ENCODE measurements around the gene SMYD3.

GRCh38 chr1:245716561-245716960, 790.5 kb downstream of the SMYD3 start:
- TF ChIP-seq POLR2A (conservative IDR thresholded peaks at IDR 0.05) (no peak), ZNF23 (CRISPR knock-in tag; IDR thresholded peaks at IDR 0.05) (no peak), RBM15 (IDR thresholded peaks at IDR 0.05; ENCODE audit: insufficient read depth, low read length) (no peak), ZBTB7A (IDR thresholded peaks at IDR 0.05; ENCODE audit: borderline replicate concordance, control insufficient read depth, low read depth, low read length) (no peak), CHD4 (IDR thresholded peaks at IDR 0.05; ENCODE audit: insufficient read depth, insufficient replicate concordance, low read depth, low read length, poor library complexity, severe bottlenecking) (no peak), ZNF197 (CRISPR knock-in tag; IDR thresholded peaks at IDR 0.05; ENCODE audit: low read depth) (no peak), ZKSCAN8 (CRISPR knock-in tag; IDR thresholded peaks at IDR 0.05) (no peak), ZNF583 (CRISPR knock-in tag; IDR thresholded peaks at IDR 0.05) (no peak), KDM1A (IDR thresholded peaks at IDR 0.05) (no peak), ZNF354B (CRISPR knock-in tag; IDR thresholded peaks at IDR 0.05) (no peak), ZNF408 (CRISPR knock-in tag; IDR thresholded peaks at IDR 0.05; ENCODE audit: low read depth) (no peak)
- TF ChIP-seq, protein P1, sequence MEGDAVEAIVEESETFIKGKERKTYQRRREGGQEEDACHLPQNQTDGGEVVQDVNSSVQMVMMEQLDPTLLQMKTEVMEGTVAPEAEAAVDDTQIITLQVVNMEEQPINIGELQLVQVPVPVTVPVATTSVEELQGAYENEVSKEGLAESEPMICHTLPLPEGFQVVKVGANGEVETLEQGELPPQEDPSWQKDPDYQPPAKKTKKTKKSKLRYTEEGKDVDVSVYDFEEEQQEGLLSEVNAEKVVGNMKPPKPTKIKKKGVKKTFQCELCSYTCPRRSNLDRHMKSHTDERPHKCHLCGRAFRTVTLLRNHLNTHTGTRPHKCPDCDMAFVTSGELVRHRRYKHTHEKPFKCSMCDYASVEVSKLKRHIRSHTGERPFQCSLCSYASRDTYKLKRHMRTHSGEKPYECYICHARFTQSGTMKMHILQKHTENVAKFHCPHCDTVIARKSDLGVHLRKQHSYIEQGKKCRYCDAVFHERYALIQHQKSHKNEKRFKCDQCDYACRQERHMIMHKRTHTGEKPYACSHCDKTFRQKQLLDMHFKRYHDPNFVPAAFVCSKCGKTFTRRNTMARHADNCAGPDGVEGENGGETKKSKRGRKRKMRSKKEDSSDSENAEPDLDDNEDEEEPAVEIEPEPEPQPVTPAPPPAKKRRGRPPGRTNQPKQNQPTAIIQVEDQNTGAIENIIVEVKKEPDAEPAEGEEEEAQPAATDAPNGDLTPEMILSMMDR (IDR thresholded peaks at IDR 0.05 in 2 of 3, conservative IDR thresholded peaks at IDR 0.05 in 1 of 3; ENCODE audit: insufficient read depth in 2 of 3, low read depth in 1 of 3, low read length in 3 of 3): no peak
- TF ChIP-seq, protein P2, sequence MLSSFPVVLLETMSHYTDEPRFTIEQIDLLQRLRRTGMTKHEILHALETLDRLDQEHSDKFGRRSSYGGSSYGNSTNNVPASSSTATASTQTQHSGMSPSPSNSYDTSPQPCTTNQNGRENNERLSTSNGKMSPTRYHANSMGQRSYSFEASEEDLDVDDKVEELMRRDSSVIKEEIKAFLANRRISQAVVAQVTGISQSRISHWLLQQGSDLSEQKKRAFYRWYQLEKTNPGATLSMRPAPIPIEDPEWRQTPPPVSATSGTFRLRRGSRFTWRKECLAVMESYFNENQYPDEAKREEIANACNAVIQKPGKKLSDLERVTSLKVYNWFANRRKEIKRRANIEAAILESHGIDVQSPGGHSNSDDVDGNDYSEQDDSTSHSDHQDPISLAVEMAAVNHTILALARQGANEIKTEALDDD (IDR thresholded peaks at IDR 0.05): no peak

All from K562 (cell line).